Thyroid gland (tissue), 4 donors: ENCODE data around the gene ZMIZ1.

Experiments
- POLR2A ChIP-seq, 2 donors: fragments of 450-650 bp; IDR thresholded peaks; one replicate each; pipeline ENCODE4 v1.6.1; 2017; ENCODE audit warnings: antibody characterized with exemption in 2 of 2, mild to moderate bottlenecking in 2 of 2, moderate library complexity in 1 of 2
- TF ChIP-seq, protein P1 (sequence below), 6 experiments: fragments of 200-600 bp in 3 of 6; fragments of 450-650 bp in 3 of 6; sonication (generic) in 3 of 6; IDR thresholded peaks; one replicate each; pipeline ENCODE4 v1.5.1; 2016 to 2019; ENCODE audit warnings: antibody characterized with exemption in 6 of 6, mild to moderate bottlenecking in 2 of 6, inconsistent platforms in 1 of 6, moderate library complexity in 1 of 6

DNA sequence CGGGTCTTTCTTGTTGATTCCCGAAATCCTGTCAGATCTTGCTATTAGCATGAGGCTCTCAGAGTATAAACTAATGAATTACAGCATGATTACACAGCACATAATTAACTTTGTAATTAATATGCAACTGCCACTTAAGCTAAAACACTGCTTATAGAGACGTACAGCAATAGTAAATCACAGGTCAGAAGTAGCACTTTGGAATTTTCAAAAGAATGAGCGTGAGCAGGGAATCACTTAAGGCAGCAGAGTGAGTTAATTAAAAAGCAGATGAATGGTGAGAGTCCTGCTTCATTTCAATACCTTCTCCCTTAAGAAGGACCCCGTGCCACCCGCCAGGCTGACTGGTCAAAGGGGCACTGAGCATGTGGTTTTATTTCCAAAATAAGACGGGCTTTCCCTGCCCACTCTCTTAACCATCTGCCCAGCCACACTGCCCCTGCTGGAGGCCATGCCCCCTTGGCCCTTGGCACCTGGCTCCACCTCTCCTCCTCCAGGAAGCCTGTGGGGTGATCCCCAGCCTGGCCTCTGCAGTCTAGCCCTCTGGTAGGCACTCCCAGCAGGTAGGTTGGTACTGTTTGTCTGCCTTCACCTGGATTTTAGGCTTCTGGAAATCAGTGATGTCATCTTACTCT is 117.8 kb downstream of the ZMIZ1 start:
- TF ChIP-seq, protein P1, sequence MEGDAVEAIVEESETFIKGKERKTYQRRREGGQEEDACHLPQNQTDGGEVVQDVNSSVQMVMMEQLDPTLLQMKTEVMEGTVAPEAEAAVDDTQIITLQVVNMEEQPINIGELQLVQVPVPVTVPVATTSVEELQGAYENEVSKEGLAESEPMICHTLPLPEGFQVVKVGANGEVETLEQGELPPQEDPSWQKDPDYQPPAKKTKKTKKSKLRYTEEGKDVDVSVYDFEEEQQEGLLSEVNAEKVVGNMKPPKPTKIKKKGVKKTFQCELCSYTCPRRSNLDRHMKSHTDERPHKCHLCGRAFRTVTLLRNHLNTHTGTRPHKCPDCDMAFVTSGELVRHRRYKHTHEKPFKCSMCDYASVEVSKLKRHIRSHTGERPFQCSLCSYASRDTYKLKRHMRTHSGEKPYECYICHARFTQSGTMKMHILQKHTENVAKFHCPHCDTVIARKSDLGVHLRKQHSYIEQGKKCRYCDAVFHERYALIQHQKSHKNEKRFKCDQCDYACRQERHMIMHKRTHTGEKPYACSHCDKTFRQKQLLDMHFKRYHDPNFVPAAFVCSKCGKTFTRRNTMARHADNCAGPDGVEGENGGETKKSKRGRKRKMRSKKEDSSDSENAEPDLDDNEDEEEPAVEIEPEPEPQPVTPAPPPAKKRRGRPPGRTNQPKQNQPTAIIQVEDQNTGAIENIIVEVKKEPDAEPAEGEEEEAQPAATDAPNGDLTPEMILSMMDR (IDR thresholded peaks at IDR 0.05), result no peak
- no peak for TF ChIP-seq POLR2A (IDR thresholded peaks at IDR 0.05)
